K562 (cell line): Measurements from ENCODE around the gene GOLIM4. TPM values are rescaled to one million over a fixed set of nuclear protein-coding genes. Genes with fewer than 3 reads are reported as not detected.

ENCODE experiments used
- ARID2 ChIP-seq: fragments of 450-650 bp; IDR thresholded peaks from 2 replicates; pipeline ENCODE4 v1.6.1; 2017; ENCODE audit warnings: antibody characterized with exemption, mild to moderate bottlenecking
- DPF2 ChIP-seq: fragments of 450-650 bp; IDR thresholded peaks from 2 replicates; pipeline ENCODE4 v1.6.1; 2016
- ETV1 ChIP-seq: fragments of 450-650 bp; conservative IDR thresholded peaks from 2 replicates; pipeline ENCODE4 v1.6.1; 2016; ENCODE audit warnings: missing genetic modification characterization, control low read depth, low read depth, missing compliant biosample characterization
- FUS ChIP-seq: fragments of 200-400 bp; formaldehyde crosslinking; optimal IDR thresholded peaks from 2 replicates; pipeline ENCODE3; 2017; ENCODE audit warnings: low read depth, low read length
- GABPB1 ChIP-seq: sonication (generic); formaldehyde crosslinking; IDR thresholded peaks from 2 replicates; pipeline ENCODE4 v1.8.0; 2022; ENCODE audit warnings: mild to moderate bottlenecking, missing genetic modification reagents
- HMG20B ChIP-seq: fragments of 250-450 bp; sonication (Bioruptor Pico); IDR thresholded peaks from 2 replicates; pipeline ENCODE4 v1.5.0; 2021; ENCODE audit warnings: mild to moderate bottlenecking
- NFRKB ChIP-seq: fragments of 450-650 bp; IDR thresholded peaks from 2 replicates; pipeline ENCODE4 v1.6.1; 2016; ENCODE audit warnings: low read depth
- SIRT6 ChIP-seq: IDR thresholded peaks from one replicate; pipeline ENCODE4 v1.6.1; 2012; ENCODE audit warnings: low read depth, mild to moderate bottlenecking, control low read depth, inconsistent platforms, low read length, moderate library complexity
- SNIP1 ChIP-seq: fragments of 450-650 bp; IDR thresholded peaks from 2 replicates; pipeline ENCODE4 v1.7.1; 2017; ENCODE audit warnings: low read depth, mild to moderate bottlenecking
- TBL1XR1 ChIP-seq, 2 experiments: IDR thresholded peaks; 2 replicates each; pipeline ENCODE4 v1.6.1; 2012; ENCODE audit warnings: improper control_type of control experiment in 2 of 2, low read length in 2 of 2, mild to moderate bottlenecking in 1 of 2
- TBP ChIP-seq: optimal IDR thresholded peaks from 2 replicates; pipeline ENCODE3; 2011; ENCODE audit warnings: low read depth, low read length, improper control_type of control experiment
- TEAD1 ChIP-seq, 2 experiments: fragments of 450-650 bp in 1 of 2; sonication (generic) in 1 of 2; formaldehyde crosslinking; IDR thresholded peaks; 2 replicates each; pipeline versions ENCODE4 v1.4.0 to v1.8.0; 2020 to 2022; ENCODE audit warnings: mild to moderate bottlenecking in 2 of 2, missing genetic modification reagents in 1 of 2
- ZBED1 ChIP-seq: IDR thresholded peaks from 2 replicates; pipeline ENCODE4 v1.6.1; 2014
- ZNF12 ChIP-seq: sonication (generic); formaldehyde crosslinking; IDR thresholded peaks from 2 replicates; pipeline ENCODE4 v1.4.0; 2020; ENCODE audit warnings: mild to moderate bottlenecking, missing genetic modification reagents
- ZNF707 ChIP-seq: fragments of 250-450 bp; sonication (Bioruptor Pico); conservative IDR thresholded peaks from 2 replicates; pipeline ENCODE4 v1.8.0; 2022; ENCODE audit warnings: inconsistent platforms, mild to moderate bottlenecking, moderate library complexity
- polyA plus RNA-seq, 8 experiments: library from polyadenylated mRNA; depleted of rRNA in 4 of 8; stranded (reverse) in 5 of 8; unstranded in 3 of 8; fragments of >200 nt; fragmentation: Nextera tagmentation in 2 of 8; fragmentation: Illumina TruSeq in 1 of 8; extraction: Ambion mirVana in 2 of 8; extraction: Trizol in 1 of 8; gene quantifications; 2 replicates each; pipeline versions ENCODE4 v1.2.1 to v1.2.3, GENCODE V29; 2011 to 2014; ENCODE audit warnings: inconsistent platforms in 1 of 8, missing spikeins in 1 of 8
- total RNA-seq, 7 experiments: library from RNA; depleted of rRNA in 6 of 7; stranded (reverse); fragments of >200 nt in 6 of 7; fragmentation: Illumina TruSeq in 2 of 7; extraction: Trizol in 2 of 7; gene quantifications; 2 replicates each; pipeline versions ENCODE4 v1.2.1 to v1.2.3, GENCODE V29; 2011 to 2021; ENCODE audit warnings: low replicate concordance in 1 of 7
- TF ChIP-seq, protein P1 (sequence below): fragments of 250-450 bp; sonication (Bioruptor Pico); IDR thresholded peaks from 2 replicates; pipeline ENCODE4 v1.4.0; 2020; ENCODE audit warnings: borderline replicate concordance
- TF ChIP-seq, protein P2 (sequence below): sonication (generic); formaldehyde crosslinking; IDR thresholded peaks from 2 replicates; pipeline ENCODE4 v1.8.0; 2023; ENCODE audit warnings: mild to moderate bottlenecking, missing genetic modification reagents
- TF ChIP-seq, protein P3 (sequence below): sonication (generic); formaldehyde crosslinking; IDR thresholded peaks from 2 replicates; pipeline ENCODE4 v1.8.0; 2022; ENCODE audit warnings: mild to moderate bottlenecking, missing genetic modification reagents
- TF ChIP-seq, protein P4 (sequence below): fragments of 250-450 bp; sonication (Bioruptor Pico); IDR thresholded peaks from 2 replicates; pipeline ENCODE4 v1.4.0; 2020

Gene GOLIM4
- total and polyA plus RNA-seq, 9 of the 15 experiments (the other 6 are each of a cell fraction or from before 2014, with no cell fraction given), result 9.3 to 39.4 (median 31.0) TPM

DNA sequence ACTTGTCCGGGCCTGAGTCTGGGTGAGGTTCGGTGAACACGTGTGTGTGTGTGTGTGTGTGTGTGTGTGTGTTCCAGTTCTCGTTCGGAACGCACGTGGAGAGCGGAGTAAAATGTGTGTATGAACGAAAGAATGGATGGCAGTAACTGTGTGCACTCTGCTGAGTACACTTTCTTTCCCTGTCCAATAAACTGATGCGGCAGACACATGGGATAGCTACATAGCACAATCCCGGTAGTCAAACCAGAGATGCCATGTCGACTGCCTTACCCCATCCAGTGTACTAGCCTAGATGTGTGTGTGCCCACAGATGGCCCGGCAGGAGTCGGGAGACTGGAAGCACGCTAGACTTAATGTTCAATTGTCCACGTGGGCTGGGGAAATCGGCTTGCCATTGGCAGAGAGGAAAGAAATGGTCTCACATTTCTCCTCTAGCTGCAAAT is 507 bp upstream of the GOLIM4 start (continued):
- TF ChIP-seq, protein P1, sequence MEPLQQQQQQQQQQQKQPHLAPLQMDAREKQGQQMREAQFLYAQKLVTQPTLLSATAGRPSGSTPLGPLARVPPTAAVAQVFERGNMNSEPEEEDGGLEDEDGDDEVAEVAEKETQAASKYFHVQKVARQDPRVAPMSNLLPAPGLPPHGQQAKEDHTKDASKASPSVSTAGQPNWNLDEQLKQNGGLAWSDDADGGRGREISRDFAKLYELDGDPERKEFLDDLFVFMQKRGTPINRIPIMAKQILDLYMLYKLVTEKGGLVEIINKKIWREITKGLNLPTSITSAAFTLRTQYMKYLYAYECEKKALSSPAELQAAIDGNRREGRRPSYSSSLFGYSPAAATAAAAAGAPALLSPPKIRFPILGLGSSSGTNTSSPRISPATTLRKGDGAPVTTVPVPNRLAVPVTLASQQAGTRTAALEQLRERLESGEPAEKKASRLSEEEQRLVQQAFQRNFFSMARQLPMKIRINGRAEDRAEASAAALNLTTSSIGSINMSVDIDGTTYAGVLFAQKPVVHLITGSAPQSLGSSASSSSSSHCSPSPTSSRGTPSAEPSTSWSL, result no peak
- TF ChIP-seq TBL1XR1 (IDR thresholded peaks at IDR 0.05; ENCODE audit: low read length in 2 of 2), result 0 out of 4 replicates have a peak, but pooled peaks of 1 of the 2 experiments have one; percentile 10
- TF ChIP-seq, protein P2, sequence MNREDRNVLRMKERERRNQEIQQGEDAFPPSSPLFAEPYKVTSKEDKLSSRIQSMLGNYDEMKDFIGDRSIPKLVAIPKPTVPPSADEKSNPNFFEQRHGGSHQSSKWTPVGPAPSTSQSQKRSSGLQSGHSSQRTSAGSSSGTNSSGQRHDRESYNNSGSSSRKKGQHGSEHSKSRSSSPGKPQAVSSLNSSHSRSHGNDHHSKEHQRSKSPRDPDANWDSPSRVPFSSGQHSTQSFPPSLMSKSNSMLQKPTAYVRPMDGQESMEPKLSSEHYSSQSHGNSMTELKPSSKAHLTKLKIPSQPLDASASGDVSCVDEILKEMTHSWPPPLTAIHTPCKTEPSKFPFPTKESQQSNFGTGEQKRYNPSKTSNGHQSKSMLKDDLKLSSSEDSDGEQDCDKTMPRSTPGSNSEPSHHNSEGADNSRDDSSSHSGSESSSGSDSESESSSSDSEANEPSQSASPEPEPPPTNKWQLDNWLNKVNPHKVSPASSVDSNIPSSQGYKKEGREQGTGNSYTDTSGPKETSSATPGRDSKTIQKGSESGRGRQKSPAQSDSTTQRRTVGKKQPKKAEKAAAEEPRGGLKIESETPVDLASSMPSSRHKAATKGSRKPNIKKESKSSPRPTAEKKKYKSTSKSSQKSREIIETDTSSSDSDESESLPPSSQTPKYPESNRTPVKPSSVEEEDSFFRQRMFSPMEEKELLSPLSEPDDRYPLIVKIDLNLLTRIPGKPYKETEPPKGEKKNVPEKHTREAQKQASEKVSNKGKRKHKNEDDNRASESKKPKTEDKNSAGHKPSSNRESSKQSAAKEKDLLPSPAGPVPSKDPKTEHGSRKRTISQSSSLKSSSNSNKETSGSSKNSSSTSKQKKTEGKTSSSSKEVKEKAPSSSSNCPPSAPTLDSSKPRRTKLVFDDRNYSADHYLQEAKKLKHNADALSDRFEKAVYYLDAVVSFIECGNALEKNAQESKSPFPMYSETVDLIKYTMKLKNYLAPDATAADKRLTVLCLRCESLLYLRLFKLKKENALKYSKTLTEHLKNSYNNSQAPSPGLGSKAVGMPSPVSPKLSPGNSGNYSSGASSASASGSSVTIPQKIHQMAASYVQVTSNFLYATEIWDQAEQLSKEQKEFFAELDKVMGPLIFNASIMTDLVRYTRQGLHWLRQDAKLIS (CRISPR knock-in tag), result no peak; the same call in 1 of the 2 replicates
- TF ChIP-seq GABPB1 (CRISPR knock-in tag), result no peak
- peak; percentile 84 for TF ChIP-seq NFRKB
- TF ChIP-seq DPF2, result no peak
- TF ChIP-seq, protein P3, sequence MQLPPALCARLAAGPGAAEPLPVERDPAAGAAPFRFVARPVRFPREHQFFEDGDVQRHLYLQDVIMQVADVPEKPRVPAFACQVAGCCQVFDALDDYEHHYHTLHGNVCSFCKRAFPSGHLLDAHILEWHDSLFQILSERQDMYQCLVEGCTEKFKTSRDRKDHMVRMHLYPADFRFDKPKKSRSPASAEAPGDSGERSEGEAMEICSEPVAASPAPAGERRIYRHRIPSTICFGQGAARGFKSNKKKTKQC, result peak; percentile 66; the same call in 1 of the 2 replicates
- no peak for TF ChIP-seq ZNF707 (CRISPR knock-in tag)
- no peak for TF ChIP-seq ETV1
- TF ChIP-seq ARID2, result no peak
- no peak for TF ChIP-seq SIRT6
- no peak for TF ChIP-seq HMG20B (CRISPR knock-in tag)
- no peak for TF ChIP-seq ZNF12 (CRISPR knock-in tag)
- TF ChIP-seq FUS, result peak; percentile 1
- TF ChIP-seq ZBED1, result no peak
- no peak for TF ChIP-seq SNIP1
- peak; percentile 33 for TF ChIP-seq TBP
- 0 out of 4 replicates have a peak, but pooled peaks of 1 of the 2 experiments have one; percentile 28 for TF ChIP-seq TEAD1 (CRISPR knock-in tag; IDR thresholded peaks at IDR 0.05)
- TF ChIP-seq, protein P4, sequence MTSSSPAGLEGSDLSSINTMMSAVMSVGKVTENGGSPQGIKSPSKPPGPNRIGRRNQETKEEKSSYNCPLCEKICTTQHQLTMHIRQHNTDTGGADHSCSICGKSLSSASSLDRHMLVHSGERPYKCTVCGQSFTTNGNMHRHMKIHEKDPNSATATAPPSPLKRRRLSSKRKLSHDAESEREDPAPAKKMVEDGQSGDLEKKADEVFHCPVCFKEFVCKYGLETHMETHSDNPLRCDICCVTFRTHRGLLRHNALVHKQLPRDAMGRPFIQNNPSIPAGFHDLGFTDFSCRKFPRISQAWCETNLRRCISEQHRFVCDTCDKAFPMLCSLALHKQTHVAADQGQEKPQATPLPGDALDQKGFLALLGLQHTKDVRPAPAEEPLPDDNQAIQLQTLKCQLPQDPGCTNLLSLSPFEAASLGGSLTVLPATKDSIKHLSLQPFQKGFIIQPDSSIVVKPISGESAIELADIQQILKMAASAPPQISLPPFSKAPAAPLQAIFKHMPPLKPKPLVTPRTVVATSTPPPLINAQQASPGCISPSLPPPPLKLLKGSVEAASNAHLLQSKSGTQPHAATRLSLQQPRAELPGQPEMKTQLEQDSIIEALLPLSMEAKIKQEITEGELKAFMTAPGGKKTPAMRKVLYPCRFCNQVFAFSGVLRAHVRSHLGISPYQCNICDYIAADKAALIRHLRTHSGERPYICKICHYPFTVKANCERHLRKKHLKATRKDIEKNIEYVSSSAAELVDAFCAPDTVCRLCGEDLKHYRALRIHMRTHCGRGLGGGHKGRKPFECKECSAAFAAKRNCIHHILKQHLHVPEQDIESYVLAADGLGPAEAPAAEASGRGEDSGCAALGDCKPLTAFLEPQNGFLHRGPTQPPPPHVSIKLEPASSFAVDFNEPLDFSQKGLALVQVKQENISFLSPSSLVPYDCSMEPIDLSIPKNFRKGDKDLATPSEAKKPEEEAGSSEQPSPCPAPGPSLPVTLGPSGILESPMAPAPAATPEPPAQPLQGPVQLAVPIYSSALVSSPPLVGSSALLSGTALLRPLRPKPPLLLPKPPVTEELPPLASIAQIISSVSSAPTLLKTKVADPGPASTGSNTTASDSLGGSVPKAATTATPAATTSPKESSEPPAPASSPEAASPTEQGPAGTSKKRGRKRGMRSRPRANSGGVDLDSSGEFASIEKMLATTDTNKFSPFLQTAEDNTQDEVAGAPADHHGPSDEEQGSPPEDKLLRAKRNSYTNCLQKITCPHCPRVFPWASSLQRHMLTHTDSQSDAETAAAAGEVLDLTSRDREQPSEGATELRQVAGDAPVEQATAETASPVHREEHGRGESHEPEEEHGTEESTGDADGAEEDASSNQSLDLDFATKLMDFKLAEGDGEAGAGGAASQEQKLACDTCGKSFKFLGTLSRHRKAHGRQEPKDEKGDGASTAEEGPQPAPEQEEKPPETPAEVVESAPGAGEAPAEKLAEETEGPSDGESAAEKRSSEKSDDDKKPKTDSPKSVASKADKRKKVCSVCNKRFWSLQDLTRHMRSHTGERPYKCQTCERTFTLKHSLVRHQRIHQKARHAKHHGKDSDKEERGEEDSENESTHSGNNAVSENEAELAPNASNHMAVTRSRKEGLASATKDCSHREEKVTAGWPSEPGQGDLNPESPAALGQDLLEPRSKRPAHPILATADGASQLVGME (CRISPR knock-in tag), result no peak
